Heart left ventricle (tissue), 13 donors: ENCODE data around the gene TBL1X.

Experiments used
- POLR2A ChIP-seq, 2 donors: fragments of 450-650 bp; IDR thresholded peaks; one replicate each; pipeline ENCODE4 v1.6.1; 2017; ENCODE audit warnings: antibody characterized with exemption in 2 of 2, mild to moderate bottlenecking in 2 of 2, moderate library complexity in 2 of 2
- TF ChIP-seq, protein P1 (sequence below), 12 donors: fragments of 200-600 bp; sonication (generic) in 4 of 12; IDR thresholded peaks; one replicate each; pipeline versions ENCODE4 v1.5.0 to v1.8.0; 2018 to 2022; ENCODE audit warnings: antibody characterized with exemption in 12 of 12, mild to moderate bottlenecking in 5 of 12
- donor health status: ischemic (EF 13 %, LVEDD 7.1; RV severe dilation, severe dysfunction).
- donor health status: DM: no; HTN: yes; CAD: no.
- donor health status: DM: no; HTN: no; CAD: no.
- donor health status: ischemic (EF 25% LVEDD 6.9; RV normal size, moderate dysfunction).
- donor health status: ischemic (EF 25% LVEDD 5.7; RV mildly dilated, moderate dysfunction).
- donor health status: ischemic (EF 35%, LVEDD 5.7; RV mildly dilated, moderate dysfunction).
- donor health status: nonischemic (EF 11% LVEDD 7.7; RV severe dilation, severe dysfunction).
- donor health status: DM: yes; HTN: yes; CAD: no.
- donor health status: PGD.
- donor health status: ischemic (EF 29% LVEDD 5.4; RV normal size, mild dysfunction).
- donor health status: nonischemic (EF 23%, LVEDD 6.1; RV moderate dilation, normal function).

DNA sequence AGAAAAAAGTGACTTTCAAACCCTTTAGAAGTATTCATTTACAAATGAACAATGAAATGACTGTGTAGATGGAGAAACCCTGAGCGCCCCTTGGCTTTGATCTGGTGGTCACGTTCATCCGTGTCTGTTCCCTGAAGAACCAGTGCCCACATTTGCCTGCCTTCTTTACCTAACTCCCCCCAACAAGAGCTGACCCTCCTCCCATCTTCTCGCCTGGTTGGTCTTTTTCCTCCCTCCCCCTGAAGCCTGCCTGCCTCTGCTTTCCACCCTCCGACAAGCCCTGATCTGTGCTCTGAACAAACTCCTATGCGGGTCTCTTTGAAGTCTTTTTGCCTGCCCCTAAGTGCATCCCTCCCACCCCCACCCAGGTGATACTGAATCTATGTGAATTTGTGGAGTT, 18.5 kb downstream of the TBL1X start:
- TF ChIP-seq, protein P1, sequence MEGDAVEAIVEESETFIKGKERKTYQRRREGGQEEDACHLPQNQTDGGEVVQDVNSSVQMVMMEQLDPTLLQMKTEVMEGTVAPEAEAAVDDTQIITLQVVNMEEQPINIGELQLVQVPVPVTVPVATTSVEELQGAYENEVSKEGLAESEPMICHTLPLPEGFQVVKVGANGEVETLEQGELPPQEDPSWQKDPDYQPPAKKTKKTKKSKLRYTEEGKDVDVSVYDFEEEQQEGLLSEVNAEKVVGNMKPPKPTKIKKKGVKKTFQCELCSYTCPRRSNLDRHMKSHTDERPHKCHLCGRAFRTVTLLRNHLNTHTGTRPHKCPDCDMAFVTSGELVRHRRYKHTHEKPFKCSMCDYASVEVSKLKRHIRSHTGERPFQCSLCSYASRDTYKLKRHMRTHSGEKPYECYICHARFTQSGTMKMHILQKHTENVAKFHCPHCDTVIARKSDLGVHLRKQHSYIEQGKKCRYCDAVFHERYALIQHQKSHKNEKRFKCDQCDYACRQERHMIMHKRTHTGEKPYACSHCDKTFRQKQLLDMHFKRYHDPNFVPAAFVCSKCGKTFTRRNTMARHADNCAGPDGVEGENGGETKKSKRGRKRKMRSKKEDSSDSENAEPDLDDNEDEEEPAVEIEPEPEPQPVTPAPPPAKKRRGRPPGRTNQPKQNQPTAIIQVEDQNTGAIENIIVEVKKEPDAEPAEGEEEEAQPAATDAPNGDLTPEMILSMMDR (IDR thresholded peaks at IDR 0.05) = no peak
- TF ChIP-seq POLR2A (IDR thresholded peaks at IDR 0.05) = no peak
